HepG2 (cell line): Measurements from ENCODE around the gene CORO1C. TPM values are rescaled to one million over a fixed set of nuclear protein-coding genes. Genes with fewer than 3 reads are reported as not detected.

Source experiments
- DNMT1 ChIP-seq: sonication (generic); formaldehyde crosslinking; IDR thresholded peaks from 2 replicates; pipeline ENCODE4 v1.5.1; 2020; ENCODE audit warnings: mild to moderate bottlenecking, missing genetic modification reagents
- KDM1A ChIP-seq: IDR thresholded peaks from 2 replicates; pipeline ENCODE4 v1.6.1; 2016; ENCODE audit warnings: missing compliant biosample characterization
- MIXL1 ChIP-seq: IDR thresholded peaks from 2 replicates; pipeline ENCODE4 v1.6.1; 2016
- POLR2AphosphoS2 ChIP-seq: IDR thresholded peaks from 2 replicates; pipeline ENCODE4 v1.6.1; 2011; ENCODE audit warnings: low read depth, low read length, improper control_type of control experiment
- ZSCAN31 ChIP-seq: sonication (generic); formaldehyde crosslinking; IDR thresholded peaks from 2 replicates; pipeline ENCODE4 v1.5.0; 2020; ENCODE audit warnings: low read depth, mild to moderate bottlenecking, missing genetic modification reagents
- polyA plus RNA-seq, 8 experiments: library from polyadenylated mRNA; depleted of rRNA in 3 of 8; stranded (reverse) in 7 of 8; unstranded in 1 of 8; fragments of >200 nt; fragmentation: Illumina TruSeq in 4 of 8; extraction: Trizol in 4 of 8; gene quantifications; 2 replicates each; pipeline versions ENCODE4 v1.2.1 to v1.2.3, GENCODE V29; 2011 to 2016; ENCODE audit warnings: low read depth in 4 of 8, missing spikeins in 1 of 8, mixed read lengths in 1 of 8; ENCODE audit not compliant: insufficient read depth in 1 of 8
- total RNA-seq, 5 experiments: library from RNA; depleted of rRNA; stranded (reverse); fragments of >200 nt; fragmentation: Illumina TruSeq; extraction: Trizol; gene quantifications; 2 replicates each; pipeline ENCODE4 v1.2.3, GENCODE V29; 2016; ENCODE audit warnings: low read depth in 1 of 5
- TF ChIP-seq, protein P1 (sequence below): sonication (generic); formaldehyde crosslinking; IDR thresholded peaks from 2 replicates; pipeline ENCODE4 v1.4.0; 2020; ENCODE audit warnings: missing genetic modification reagents
- TF ChIP-seq, protein P2 (sequence below): sonication (generic); formaldehyde crosslinking; IDR thresholded peaks from 2 replicates; pipeline ENCODE4 v1.8.1; 2023; ENCODE audit warnings: missing genetic modification reagents, inconsistent platforms, borderline replicate concordance
- TF ChIP-seq, protein P3 (sequence below): sonication (generic); formaldehyde crosslinking; IDR thresholded peaks from 2 replicates; pipeline ENCODE4 v1.4.0; 2020; ENCODE audit warnings: mild to moderate bottlenecking, missing genetic modification reagents

CORO1C gene
- total and polyA plus RNA-seq, 2 of the 13 experiments (the other 11 are each of a cell fraction or from before 2014, with no cell fraction given): 73.7 to 131 TPM

DNA sequence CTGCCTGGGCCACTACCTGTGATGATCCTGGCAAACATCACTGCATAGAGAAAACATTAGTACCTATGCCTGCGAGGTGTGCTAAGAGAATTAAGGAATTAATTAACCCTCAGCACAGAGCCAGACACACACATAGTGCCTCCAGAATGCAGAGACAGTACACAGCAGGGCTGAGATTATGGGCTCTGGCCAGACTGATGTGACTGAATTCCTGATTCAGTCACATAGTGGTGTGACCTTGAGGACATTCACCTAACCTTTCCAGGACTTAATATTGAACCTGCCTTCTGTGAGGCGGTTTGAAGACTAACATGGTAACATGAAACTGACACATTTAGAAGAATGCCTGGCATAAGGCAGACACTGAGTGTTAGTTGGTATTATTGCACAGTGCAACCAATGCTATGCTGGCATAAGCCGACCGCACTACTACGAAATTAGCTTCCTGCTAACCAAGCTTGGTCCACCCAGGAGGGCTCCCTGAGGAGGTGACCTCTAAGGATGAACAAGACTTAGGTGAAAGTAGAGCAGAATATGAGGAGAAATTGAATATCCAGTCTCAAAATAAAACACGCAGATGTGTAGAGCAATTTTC lies 65.6 kb downstream of the CORO1C start (continued):
- TF ChIP-seq, protein P1, sequence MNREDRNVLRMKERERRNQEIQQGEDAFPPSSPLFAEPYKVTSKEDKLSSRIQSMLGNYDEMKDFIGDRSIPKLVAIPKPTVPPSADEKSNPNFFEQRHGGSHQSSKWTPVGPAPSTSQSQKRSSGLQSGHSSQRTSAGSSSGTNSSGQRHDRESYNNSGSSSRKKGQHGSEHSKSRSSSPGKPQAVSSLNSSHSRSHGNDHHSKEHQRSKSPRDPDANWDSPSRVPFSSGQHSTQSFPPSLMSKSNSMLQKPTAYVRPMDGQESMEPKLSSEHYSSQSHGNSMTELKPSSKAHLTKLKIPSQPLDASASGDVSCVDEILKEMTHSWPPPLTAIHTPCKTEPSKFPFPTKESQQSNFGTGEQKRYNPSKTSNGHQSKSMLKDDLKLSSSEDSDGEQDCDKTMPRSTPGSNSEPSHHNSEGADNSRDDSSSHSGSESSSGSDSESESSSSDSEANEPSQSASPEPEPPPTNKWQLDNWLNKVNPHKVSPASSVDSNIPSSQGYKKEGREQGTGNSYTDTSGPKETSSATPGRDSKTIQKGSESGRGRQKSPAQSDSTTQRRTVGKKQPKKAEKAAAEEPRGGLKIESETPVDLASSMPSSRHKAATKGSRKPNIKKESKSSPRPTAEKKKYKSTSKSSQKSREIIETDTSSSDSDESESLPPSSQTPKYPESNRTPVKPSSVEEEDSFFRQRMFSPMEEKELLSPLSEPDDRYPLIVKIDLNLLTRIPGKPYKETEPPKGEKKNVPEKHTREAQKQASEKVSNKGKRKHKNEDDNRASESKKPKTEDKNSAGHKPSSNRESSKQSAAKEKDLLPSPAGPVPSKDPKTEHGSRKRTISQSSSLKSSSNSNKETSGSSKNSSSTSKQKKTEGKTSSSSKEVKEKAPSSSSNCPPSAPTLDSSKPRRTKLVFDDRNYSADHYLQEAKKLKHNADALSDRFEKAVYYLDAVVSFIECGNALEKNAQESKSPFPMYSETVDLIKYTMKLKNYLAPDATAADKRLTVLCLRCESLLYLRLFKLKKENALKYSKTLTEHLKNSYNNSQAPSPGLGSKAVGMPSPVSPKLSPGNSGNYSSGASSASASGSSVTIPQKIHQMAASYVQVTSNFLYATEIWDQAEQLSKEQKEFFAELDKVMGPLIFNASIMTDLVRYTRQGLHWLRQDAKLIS (CRISPR knock-in tag): no peak
- no peak for TF ChIP-seq MIXL1 (CRISPR knock-in tag)
- TF ChIP-seq, protein P2, sequence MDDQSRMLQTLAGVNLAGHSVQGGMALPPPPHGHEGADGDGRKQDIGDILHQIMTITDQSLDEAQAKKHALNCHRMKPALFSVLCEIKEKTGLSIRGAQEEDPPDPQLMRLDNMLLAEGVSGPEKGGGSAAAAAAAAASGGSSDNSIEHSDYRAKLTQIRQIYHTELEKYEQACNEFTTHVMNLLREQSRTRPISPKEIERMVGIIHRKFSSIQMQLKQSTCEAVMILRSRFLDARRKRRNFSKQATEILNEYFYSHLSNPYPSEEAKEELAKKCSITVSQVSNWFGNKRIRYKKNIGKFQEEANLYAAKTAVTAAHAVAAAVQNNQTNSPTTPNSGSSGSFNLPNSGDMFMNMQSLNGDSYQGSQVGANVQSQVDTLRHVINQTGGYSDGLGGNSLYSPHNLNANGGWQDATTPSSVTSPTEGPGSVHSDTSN: no peak
- TF ChIP-seq KDM1A (CRISPR knock-in tag): no peak
- no peak for TF ChIP-seq POLR2AphosphoS2
- TF ChIP-seq, protein P3, sequence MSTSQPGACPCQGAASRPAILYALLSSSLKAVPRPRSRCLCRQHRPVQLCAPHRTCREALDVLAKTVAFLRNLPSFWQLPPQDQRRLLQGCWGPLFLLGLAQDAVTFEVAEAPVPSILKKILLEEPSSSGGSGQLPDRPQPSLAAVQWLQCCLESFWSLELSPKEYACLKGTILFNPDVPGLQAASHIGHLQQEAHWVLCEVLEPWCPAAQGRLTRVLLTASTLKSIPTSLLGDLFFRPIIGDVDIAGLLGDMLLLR (CRISPR knock-in tag): no peak
- no peak for TF ChIP-seq ZSCAN31
- no peak for TF ChIP-seq DNMT1
